HG03025 (cell line): Measurements from ENCODE around the gene MYCL.

Experiments
- ATAC-seq: cut with Tn5 transposase; IDR thresholded peaks from one replicate; pipeline ENCODE4 v1.9.1; 2021; ENCODE audit warnings: mild to moderate bottlenecking, moderate library complexity; ENCODE audit not compliant: unreplicated experiment, low FRiP score

MYCL gene

DNA sequence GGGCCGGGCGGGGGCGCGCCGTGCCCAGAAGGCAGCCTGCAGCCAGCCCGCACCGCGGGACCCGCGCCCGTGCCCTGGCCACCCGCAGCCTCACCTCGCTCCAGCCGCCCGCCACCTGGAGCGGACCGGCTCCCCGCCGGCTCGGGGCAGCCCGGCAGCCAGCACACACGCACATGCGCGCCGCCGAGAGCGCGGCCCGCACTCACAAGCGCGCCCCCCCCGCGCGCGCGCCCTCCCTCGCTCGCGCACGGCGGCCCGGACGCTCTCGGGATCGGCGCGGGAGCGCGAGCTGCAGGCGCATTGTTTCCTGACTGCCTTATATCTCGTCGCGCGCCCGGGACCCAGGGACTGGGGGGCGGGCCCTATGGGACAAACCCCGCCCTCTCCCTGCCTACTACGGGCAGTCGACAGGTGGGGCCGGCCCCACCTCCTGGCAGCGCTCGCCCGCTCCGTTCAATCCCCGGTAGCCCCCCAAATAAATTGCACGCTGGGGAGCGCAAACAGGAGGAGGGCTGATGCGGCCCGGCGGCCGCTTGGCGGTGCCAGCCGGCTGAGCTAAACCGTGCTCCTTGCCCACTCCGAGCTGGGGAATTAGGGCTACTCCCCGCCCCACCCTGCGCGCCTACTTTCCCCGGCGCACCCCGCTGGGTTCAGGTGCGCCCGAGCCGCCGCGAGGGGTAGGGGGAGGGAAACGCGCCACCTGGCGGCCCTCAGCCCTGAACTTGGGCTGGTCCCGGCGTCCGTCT is at the start of gene MYCL:
Gene MYCL, minus strand, starts transcription at position 204 of the 746 bp plus-strand sequence. CDS start 483 bp downstream, outside the sequence.
- peak; percentile 57 for ATAC-seq

- ATAC-seq, result no peak
These were observed 48.2 kb upstream of the MYCL start for GRCh38 chr1:39949891-39950290.

- ATAC-seq, result no peak
These were observed 45.5 kb upstream of the MYCL start for GRCh38 chr1:39947260-39947659.

- ATAC-seq, result no peak
These were observed 44.5 kb upstream of the MYCL start for GRCh38 chr1:39946216-39946615.

DNA sequence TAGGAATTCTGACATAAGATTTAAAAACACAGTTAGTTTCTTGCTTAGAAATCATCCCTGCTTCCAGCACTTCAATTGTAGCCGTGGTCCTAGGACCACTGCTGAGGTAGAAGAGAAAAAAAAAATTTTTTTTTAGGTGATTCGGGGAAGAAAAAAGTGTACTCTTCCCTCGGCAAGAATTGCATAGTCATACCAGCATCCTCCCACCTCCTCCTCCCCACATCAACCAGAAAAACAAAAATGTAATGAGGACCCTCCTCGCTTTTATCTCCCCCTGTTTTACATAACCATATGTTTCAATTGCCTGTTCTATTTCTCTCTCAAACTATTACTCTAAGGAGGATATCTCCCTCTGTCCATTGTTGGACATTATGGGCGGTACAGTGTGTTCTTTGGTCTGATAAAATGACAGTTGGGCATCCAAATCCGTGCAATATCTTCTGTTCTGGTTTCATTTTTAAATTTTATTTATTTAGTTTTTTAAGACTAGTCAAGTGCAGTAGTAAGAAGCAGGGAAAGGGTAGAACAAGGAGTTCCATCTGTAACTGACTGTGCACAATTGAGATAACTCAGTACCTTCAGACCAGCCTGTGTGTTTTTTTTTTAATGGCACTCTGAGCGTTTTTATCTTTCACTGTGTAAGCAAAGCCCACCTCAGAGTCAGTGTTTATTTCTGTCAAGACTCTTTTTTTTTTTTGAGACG is 42.8 kb upstream of the MYCL start:
- no peak for ATAC-seq

GRCh38 chr1:39943471-39944290 is 42.0 kb upstream of the MYCL start:
- ATAC-seq, result no peak

DNA sequence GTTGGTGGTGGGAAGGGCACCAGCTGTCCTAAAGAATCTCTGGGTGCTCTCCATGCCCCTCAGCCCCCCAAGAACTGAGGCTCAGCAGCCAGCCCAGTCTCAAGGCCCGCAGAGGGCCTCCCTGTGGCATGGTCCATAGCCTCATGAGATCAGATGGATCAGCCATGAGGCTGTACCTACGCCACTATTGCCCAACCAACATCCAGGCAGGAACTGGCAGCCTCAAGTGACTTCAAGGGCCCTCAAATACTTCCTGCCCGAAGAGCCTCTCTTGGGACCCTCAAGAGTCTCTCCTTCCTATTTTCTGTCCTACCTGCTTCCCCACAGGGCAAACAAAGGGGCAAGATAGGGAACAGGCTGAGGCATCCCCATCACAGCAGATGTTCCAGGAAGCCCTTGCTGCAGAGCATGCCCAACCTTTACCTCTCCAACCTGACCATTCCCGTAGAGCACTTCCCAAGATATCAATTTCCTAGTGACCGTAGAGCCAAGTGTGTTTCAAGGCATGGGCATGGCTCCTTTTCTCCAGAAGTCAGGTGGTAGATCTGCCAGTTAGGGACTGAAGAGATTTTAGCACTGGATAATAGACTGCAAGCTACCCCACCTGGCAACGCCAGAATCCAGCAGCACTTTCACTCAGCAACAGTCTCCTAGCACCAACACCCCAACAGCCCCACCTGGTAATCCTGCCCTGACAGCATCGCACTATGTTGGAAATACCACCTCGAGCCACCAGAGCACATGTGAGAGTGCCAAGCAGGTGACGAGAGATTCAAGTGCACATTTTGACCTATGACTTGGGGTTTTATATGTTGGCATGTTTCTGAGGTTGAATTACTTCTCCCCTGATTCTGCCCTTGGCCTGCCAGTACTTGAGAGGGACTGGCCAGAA is 39.5 kb upstream of the MYCL start:
- no peak for ATAC-seq

DNA sequence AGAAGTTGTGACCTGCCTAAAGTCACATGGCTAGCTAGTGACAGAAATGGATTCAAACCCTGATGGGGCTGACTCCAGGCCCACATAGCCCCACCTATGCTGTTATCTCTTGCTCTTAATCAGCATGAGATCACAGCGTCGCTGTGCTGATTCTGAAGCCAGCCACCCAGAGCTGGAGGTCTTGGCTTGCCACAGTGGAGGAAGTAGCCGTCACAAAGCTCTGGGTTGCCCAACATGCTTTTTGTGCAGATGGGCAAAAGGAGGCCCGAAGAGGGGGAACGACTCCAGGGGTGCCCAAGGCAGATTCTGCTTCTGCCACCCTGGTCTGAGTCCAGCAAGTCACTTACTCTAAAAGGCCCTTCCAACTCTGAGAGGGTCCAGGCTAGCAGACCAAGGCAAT is 38.5 kb upstream of the MYCL start:
- no peak for ATAC-seq

GRCh38 chr1:39938856-39939255 is 37.1 kb upstream of the MYCL start:
- ATAC-seq, result no peak

DNA sequence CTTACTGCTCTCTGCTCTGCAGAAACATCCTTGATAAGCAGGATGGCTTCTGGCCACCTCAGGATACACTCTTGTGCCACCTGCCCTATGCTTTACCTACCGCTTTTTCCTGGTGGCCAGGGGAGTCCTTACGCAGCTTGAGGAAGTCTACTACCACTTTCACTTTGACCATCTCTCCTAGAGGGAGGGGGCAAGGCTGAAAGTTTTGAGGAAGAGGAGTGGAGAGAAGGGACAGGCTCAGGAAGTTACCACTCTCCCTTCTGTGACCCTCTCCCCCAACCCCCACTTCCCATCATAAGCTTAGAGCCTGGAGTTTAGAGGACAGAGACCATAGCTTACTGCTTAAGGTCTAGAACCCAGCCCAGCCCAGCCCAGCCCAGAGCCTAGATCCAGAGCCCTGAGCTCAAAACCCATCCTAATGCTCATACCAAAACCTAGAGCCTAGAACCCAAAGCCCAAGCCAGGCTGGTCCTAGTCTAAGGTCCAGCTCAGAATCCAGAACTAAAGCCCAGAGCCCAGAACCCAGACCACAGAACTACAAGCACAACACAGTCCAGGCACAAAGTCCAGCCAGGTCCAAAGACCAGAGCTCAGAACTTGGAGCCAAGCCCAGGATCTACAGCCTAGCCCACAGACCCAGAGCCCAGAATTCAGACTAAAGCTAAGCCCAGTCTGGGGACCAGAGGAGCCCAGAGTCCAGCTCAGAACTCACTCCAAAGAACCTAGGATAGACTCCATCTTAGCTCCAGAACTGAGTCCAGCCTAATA is 35.2 kb upstream of the MYCL start:
- ATAC-seq, result no peak

DNA sequence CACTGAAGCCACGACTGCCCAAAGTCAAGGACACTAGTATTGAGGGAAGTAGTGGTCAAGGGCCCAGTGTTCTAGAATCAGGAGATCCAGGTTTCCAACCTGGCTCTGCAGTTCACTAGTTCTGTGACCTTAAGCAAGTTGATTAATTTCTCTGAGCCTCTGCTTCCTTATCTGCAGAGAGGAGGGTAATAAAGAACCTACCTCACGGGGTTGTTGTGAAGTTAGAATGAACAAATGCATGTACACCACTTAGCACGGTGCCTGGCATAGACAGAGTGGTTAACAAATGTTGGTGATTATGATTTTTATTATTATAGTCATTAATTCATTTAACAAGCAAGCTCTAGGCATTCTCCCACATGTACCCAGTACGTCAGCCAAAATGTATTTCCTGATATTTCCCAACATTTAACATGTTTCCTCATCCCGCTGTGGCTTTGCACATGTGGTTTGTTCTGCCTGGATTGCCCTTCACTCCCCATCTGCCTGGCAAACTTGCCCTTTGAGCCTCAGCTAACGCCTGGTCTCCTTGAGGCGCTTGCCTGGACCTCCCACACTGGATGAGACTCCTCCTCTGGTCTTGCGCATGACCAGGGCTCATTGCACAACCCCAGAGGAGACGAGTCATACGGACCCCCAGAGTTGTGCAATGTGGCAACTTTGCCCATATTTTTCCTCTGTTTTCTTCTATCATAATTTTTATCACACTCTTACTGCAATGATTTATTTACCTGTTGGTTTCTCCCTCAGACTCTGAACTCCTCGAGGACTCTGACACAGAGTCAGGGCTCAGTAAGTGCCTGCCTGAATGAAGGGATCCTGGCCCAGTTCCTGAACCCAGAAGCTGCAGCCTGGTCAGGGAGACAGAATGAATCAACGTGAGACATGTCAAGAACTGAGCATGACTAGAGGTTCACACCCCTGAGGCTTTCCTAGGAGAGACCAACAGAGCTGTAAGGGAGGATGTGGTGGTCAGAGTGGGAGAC is 32.5 kb upstream of the MYCL start:
- ATAC-seq, result no peak

- ATAC-seq, result no peak
These were observed 27.3 kb upstream of the MYCL start for GRCh38 chr1:39928809-39929587.

DNA sequence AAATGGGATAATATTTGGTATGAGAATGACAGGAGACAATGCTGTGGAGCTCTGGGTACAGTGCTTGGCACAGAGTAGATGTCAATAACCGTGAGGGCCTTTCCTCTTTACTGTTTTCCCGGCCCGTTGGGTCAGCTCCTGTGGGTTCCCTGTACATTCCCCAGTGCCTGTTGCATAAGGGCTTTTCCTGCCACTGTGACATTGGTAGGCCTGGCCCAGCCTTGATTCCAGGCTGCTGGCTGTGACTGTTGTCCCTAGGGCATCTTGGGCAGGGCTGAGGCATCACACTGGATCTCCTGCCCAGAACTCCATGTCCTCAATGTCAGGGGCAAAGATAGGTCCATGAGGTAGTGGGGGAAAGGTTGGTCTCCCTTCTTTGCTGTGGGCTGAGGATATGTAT is 25.8 kb upstream of the MYCL start:
- ATAC-seq, result no peak

DNA sequence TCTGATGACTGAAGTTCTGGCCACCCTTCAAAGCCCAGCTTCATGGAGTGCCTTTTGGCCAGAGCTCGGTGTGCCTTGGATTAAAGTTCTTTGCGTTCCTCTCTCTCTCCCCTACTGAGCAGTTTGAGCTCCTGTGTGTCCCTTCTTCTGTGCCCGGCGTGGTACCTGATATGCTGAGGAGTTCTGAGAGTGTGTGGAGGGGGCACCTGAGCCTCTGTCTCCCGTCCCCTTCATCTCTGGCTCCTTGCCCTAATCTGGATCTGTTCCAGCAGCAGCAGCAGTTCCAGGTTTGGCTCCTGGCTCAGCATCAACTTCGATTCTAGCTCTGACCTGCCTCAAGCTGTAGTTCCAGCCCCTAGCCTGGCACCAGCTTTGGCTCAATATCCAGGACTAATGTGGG is 25.1 kb upstream of the MYCL start:
- no peak for ATAC-seq

GRCh38 chr1:39926343-39926793 is 24.7 kb upstream of the MYCL start:
- no peak for ATAC-seq

- ATAC-seq, result no peak
These were observed 24.1 kb upstream of the MYCL start for GRCh38 chr1:39925721-39926342.

GRCh38 chr1:39922251-39922688 is 20.6 kb upstream of the MYCL start:
- ATAC-seq, result no peak
